Smooth muscle cell (in vitro differentiated cells): ENCODE data around the gene ALAS1. TPM values are rescaled to one million over a fixed set of nuclear protein-coding genes. Genes with fewer than 3 reads are reported as not detected.

ENCODE experiments used
- DNase-seq: peaks from one replicate; lab custom pipeline; 2025; ENCODE audit not compliant: unreplicated experiment; lab: John Stamatoyannopoulos, UW
- H2AFZ ChIP-seq: fragments of 200-600 bp; sonication (generic); 2 replicates; pipeline ENCODE4 v1.6.0; 2016; ENCODE audit warnings: antibody characterized with exemption, low read depth, mild to moderate bottlenecking
- H3F3A ChIP-seq: fragments of 200-600 bp; sonication (generic); 2 replicates; pipeline ENCODE4 v1.6.0; 2017; ENCODE audit warnings: antibody characterized with exemption, low read depth
- H3K27ac ChIP-seq: fragments of 200-600 bp; sonication (generic); 2 replicates; pipeline ENCODE4 v1.5.1; 2016; ENCODE audit warnings: low read depth, mild to moderate bottlenecking
- H3K27me3 ChIP-seq: fragments of 200-600 bp; sonication (generic); 2 replicates; pipeline ENCODE4 v1.6.1; 2016; ENCODE audit warnings: low read depth, mild to moderate bottlenecking
- H3K36me3 ChIP-seq: fragments of 200-600 bp; sonication (generic); 2 replicates; pipeline ENCODE4 v1.5.1; 2016; ENCODE audit warnings: low read depth
- H3K4me1 ChIP-seq: fragments of 200-600 bp; sonication (generic); 2 replicates; pipeline ENCODE4 v1.5.1; 2016; ENCODE audit warnings: low read depth
- H3K4me2 ChIP-seq: fragments of 200-600 bp; sonication (generic); 2 replicates; pipeline ENCODE4 v1.6.0; 2016; ENCODE audit warnings: mild to moderate bottlenecking
- H3K4me3 ChIP-seq: fragments of 200-600 bp; sonication (generic); 2 replicates; pipeline ENCODE4 v1.5.1; 2016; ENCODE audit warnings: mild to moderate bottlenecking
- H3K79me2 ChIP-seq: fragments of 200-600 bp; sonication (generic); 2 replicates; pipeline ENCODE4 v1.6.0; 2016; ENCODE audit warnings: low read depth, mild to moderate bottlenecking
- H3K9ac ChIP-seq: fragments of 200-600 bp; sonication (generic); 2 replicates; pipeline ENCODE4 v1.6.0; 2016; ENCODE audit warnings: low read depth
- H3K9me3 ChIP-seq: fragments of 200-600 bp; sonication (generic); replicated peaks from 2 replicates; pipeline ENCODE4 v1.5.1; 2016; ENCODE audit warnings: low read depth
- H4K20me1 ChIP-seq: fragments of 200-600 bp; sonication (generic); 2 replicates; pipeline ENCODE4 v1.6.0; 2016; ENCODE audit warnings: low read depth
- WGBS: methylation state at CpG from one replicate; pipeline ENCODE4 v1.1.7; 2016; ENCODE audit warnings: low lambda C conversion rate; 5-methylcytosine and 5-hydroxymethylcytosine counted together
- polyA plus RNA-seq: library from polyadenylated mRNA; unstranded; fragments of >200 nt; fragmentation: Nextera tagmentation; extraction: Ambion mirVana; gene quantifications from 2 replicates; pipeline ENCODE4 v1.2.1, GENCODE V29; 2016
- total RNA-seq: library from RNA; depleted of rRNA; stranded (reverse); fragments of >200 nt; gene quantifications from 2 replicates; pipeline ENCODE4 v1.2.3, GENCODE V29; 2014
- TF ChIP-seq, protein P1 (sequence below): fragments of 200-600 bp; sonication (generic); IDR thresholded peaks from 2 replicates; pipeline ENCODE4 v1.5.1; 2017; ENCODE audit warnings: borderline replicate concordance, mild to moderate bottlenecking, antibody characterized with exemption; ENCODE audit not compliant: insufficient read depth, poor library complexity, severe bottlenecking

Gene ALAS1
- total and polyA plus RNA-seq, 2 experiments from 2014 or later, result 35.7 to 59.4 TPM

DNA sequence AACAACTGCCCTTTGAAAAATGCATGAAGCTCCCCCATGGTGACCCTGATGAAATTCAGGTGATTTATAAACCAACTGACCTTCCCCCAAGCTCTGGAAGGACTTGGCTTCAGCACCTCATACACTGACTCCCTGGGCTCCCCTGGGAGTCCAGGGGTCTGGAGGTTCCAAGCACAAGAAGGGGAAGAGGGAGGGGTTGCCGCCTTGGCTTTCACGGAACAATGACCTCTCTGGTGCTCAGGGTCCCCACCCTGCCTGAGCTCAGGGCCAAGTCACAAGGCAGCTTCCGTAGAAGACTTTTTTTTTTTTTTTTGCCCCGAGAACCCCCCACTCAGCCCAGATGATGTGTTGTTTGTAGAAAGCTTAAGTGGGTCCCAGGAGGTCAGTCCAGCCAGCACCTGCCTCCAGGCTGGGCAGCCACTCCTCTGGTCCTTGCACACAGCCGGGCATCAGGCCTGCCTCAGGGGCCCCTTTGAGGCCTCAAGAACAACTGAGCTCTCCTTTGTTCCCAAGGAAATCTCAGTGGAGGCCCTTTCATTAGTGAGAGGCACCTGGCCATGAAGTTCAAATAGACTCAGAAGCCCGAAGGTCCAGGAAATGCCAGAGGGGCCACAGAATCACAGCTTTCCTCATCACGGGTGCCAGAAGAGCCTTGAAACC lies 14.0 kb upstream of the ALAS1 start:
- TF ChIP-seq, protein P1, sequence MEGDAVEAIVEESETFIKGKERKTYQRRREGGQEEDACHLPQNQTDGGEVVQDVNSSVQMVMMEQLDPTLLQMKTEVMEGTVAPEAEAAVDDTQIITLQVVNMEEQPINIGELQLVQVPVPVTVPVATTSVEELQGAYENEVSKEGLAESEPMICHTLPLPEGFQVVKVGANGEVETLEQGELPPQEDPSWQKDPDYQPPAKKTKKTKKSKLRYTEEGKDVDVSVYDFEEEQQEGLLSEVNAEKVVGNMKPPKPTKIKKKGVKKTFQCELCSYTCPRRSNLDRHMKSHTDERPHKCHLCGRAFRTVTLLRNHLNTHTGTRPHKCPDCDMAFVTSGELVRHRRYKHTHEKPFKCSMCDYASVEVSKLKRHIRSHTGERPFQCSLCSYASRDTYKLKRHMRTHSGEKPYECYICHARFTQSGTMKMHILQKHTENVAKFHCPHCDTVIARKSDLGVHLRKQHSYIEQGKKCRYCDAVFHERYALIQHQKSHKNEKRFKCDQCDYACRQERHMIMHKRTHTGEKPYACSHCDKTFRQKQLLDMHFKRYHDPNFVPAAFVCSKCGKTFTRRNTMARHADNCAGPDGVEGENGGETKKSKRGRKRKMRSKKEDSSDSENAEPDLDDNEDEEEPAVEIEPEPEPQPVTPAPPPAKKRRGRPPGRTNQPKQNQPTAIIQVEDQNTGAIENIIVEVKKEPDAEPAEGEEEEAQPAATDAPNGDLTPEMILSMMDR, result no peak
- DNase-seq, result no peak

DNA sequence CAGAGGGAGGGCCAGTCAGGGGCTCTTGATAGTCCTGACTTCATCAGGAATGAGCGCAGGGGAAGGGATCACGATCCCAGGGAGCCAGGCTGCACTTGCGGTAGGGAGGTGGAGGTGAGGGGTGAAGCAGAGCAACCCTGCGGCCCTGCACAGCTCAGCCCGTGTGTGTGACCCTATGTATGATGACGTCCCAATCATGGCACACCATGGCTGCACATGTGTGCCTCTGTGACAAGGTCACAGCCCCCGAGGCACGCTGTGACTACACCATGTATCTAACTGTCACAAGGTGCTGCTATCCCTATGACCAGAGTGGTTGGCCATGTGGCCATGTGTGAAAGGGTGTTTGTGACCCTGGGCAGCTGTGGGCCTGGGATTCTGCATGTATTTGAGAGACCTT lies 13.3 kb upstream of the ALAS1 start:
- 89% methylated on average over 8 of the region's 8 CpGs for WGBS
- TF ChIP-seq, protein P1, result no peak
- no peak for DNase-seq

More for the DNA sequence above, 14.0 kb upstream of the ALAS1 start:
- no peak overlapping the region for H3K9ac ChIP-seq
- no peak overlapping the region for H3K4me2 ChIP-seq
- H3K27me3 ChIP-seq, result no peaks in the 10 kb centered on the region
- H2AFZ ChIP-seq, result no peak overlapping the region
- no peaks in the 10 kb centered on the region for H3K4me1 ChIP-seq
- no peaks in the 10 kb centered on the region for H3K79me2 ChIP-seq
- WGBS, result 92% methylated on average over 7 of the region's 7 CpGs
- H3K4me3 ChIP-seq, result no peak overlapping the region
- H3K27ac ChIP-seq, result no peak overlapping the region
- no peaks in the 10 kb centered on the region for H3F3A ChIP-seq
- H3K36me3 ChIP-seq, result no peaks in the 10 kb centered on the region
- H3K9me3 ChIP-seq, result no peaks in the 10 kb centered on the region
- H4K20me1 ChIP-seq, result no peaks in the 10 kb centered on the region

DNA sequence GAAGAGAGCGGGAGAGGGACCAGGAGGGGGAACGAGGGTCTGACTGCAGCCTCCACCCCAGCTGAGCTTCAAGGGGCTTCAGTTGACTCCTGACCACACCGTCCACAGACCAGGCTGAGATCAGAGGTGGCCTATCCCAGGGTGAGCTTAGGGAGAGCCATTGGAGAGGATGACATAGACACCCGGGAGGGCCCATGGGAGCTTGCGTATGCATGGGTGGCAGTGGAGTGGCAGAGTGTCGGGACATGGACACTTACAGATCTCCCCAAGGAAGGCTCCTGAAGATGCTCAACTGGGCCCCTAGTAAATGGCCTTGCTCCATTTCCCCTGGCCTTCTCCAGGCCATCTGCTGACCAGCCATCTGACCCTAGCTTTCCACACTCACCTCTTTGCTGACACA lies 12.6 kb upstream of the ALAS1 start:
- Histone ChIP-seq H3K9ac (no peak overlapping the region), H3K36me3 (no peaks in the 10 kb centered on the region), H3K27ac (no peak overlapping the region), H3K9me3 (no peaks in the 10 kb centered on the region), H3F3A (no peaks in the 10 kb centered on the region), H3K27me3 (no peaks in the 10 kb centered on the region), H3K4me3 (no peak overlapping the region), H3K79me2 (no peaks in the 10 kb centered on the region), H2AFZ (no peak overlapping the region), H3K4me1 (no peaks in the 10 kb centered on the region), H3K4me2 (no peak overlapping the region), H4K20me1 (no peaks in the 10 kb centered on the region)
- TF ChIP-seq, protein P1, result no peak
- DNase-seq, result no peak
- WGBS, result 96% methylated on average over 6 of the region's 6 CpGs

More for the DNA sequence above, 13.3 kb upstream of the ALAS1 start:
- Histone ChIP-seq H3K4me3 (no peak overlapping the region), H2AFZ (no peak overlapping the region), H3K27me3 (no peaks in the 10 kb centered on the region), H4K20me1 (no peaks in the 10 kb centered on the region), H3K9ac (no peak overlapping the region), H3K36me3 (no peaks in the 10 kb centered on the region), H3K9me3 (no peaks in the 10 kb centered on the region), H3F3A (no peaks in the 10 kb centered on the region), H3K4me1 (no peaks in the 10 kb centered on the region), H3K4me2 (no peak overlapping the region), H3K79me2 (no peaks in the 10 kb centered on the region), H3K27ac (no peak overlapping the region)

DNA sequence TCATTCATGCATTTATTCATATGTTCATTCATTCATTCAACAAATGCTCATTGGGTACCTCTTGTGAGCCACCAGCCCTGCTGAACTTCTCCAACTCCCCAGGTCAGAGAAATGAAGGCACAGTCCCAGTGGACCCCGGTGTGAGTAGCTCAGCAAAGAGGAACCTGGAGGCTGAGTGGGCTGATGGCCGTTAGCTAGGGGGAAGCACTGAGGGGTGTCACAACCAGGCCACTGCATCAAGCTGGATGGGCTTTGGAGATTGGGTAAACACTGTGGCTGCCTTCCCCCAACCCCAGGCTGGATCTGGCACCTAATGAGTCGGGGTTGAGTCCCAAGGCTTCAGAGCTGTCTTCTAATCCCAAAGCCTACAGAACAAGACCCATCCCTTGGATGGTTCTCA lies 12.1 kb upstream of the ALAS1 start:
- Histone ChIP-seq H3K9ac (no peak overlapping the region), H3K4me1 (no peaks in the 10 kb centered on the region), H2AFZ (no peak overlapping the region), H3K4me2 (no peak overlapping the region), H3K27ac (no peak overlapping the region), H4K20me1 (no peaks in the 10 kb centered on the region), H3K79me2 (no peaks in the 10 kb centered on the region), H3K36me3 (no peaks in the 10 kb centered on the region), H3K27me3 (no peaks in the 10 kb centered on the region), H3F3A (no peaks in the 10 kb centered on the region), H3K4me3 (no peak overlapping the region), H3K9me3 (no peaks in the 10 kb centered on the region)
- 90% methylated on average over 3 of the region's 3 CpGs for WGBS
- no peak for DNase-seq
- TF ChIP-seq, protein P1, result no peak
